GM12878 (cell line): ENCODE measurements around the gene IFT122. TPM values are rescaled to one million over a fixed set of nuclear protein-coding genes. Genes with fewer than 3 reads are reported as not detected.

Experiments
- CTCF ChIP-seq, 3 experiments: IDR thresholded peaks in 2 of 3; conservative IDR thresholded peaks in 1 of 3; 2 replicates each; pipeline ENCODE4 v1.5.1; 2011; ENCODE audit warnings: low read depth in 3 of 3, low read length in 3 of 3, mild to moderate bottlenecking in 3 of 3, control low read depth in 2 of 3, moderate library complexity in 2 of 3, inconsistent platforms in 1 of 3, mixed read lengths in 1 of 3; ENCODE audit not compliant: control insufficient read depth in 2 of 3, insufficient read depth in 1 of 3; ENCODE audit errors: extremely low read depth in 1 of 3
- E4F1 ChIP-seq: fragments of 450-650 bp; IDR thresholded peaks from 2 replicates; pipeline ENCODE4 v1.6.1; 2018; ENCODE audit warnings: borderline replicate concordance, mild to moderate bottlenecking; ENCODE audit not compliant: partially characterized antibody
- FOS ChIP-seq: IDR thresholded peaks from 3 replicates; pipeline ENCODE4 v1.6.1; 2011; ENCODE audit warnings: borderline replicate concordance; ENCODE audit not compliant: insufficient read length; ENCODE audit errors: extremely low read depth
- GATAD2B ChIP-seq: fragments of 450-650 bp; conservative IDR thresholded peaks from 2 replicates; pipeline ENCODE4 v1.6.1; 2017; ENCODE audit warnings: low read depth, mild to moderate bottlenecking, moderate library complexity
- KDM1A ChIP-seq: fragments of 200-600 bp; sonication (generic); IDR thresholded peaks from 2 replicates; pipeline ENCODE4 v1.6.1; 2016; ENCODE audit warnings: borderline replicate concordance
- WRNIP1 ChIP-seq: IDR thresholded peaks from 2 replicates; pipeline ENCODE4 v1.6.1; 2011; ENCODE audit warnings: low read depth, low read length, improper control_type of control experiment, borderline replicate concordance
- polyA plus RNA-seq, 11 experiments: library from polyadenylated mRNA; depleted of rRNA in 4 of 11; unstranded in 6 of 11; stranded (reverse) in 5 of 11; fragments of >200 nt; fragmentation: Nextera tagmentation in 4 of 11; fragmentation: Illumina TruSeq in 1 of 11; extraction: Ambion mirVana in 4 of 11; extraction: Trizol in 1 of 11; gene quantifications; 1 replicate in 1 of 11; 2 replicates in 10 of 11; pipeline versions ENCODE4 v1.2.1 to v1.2.3, GENCODE V29; 2011 to 2016; ENCODE audit warnings: inconsistent platforms in 2 of 11, missing spikeins in 2 of 11, low read depth in 1 of 11
- total RNA-seq, 4 experiments: library from RNA; depleted of rRNA in 3 of 4; stranded (reverse); fragments of >200 nt in 3 of 4; fragmentation: Illumina TruSeq in 1 of 4; extraction: Trizol in 1 of 4; gene quantifications; 2 replicates each; pipeline versions ENCODE4 v1.2.1 to v1.2.3, GENCODE V29; 2013 to 2021

Gene IFT122
- total and polyA plus RNA-seq, 10 of the 15 experiments (the other 5 are each of a cell fraction or from before 2014, with no cell fraction given) = 1.8 to 19.2 (median 8.4) TPM

DNA sequence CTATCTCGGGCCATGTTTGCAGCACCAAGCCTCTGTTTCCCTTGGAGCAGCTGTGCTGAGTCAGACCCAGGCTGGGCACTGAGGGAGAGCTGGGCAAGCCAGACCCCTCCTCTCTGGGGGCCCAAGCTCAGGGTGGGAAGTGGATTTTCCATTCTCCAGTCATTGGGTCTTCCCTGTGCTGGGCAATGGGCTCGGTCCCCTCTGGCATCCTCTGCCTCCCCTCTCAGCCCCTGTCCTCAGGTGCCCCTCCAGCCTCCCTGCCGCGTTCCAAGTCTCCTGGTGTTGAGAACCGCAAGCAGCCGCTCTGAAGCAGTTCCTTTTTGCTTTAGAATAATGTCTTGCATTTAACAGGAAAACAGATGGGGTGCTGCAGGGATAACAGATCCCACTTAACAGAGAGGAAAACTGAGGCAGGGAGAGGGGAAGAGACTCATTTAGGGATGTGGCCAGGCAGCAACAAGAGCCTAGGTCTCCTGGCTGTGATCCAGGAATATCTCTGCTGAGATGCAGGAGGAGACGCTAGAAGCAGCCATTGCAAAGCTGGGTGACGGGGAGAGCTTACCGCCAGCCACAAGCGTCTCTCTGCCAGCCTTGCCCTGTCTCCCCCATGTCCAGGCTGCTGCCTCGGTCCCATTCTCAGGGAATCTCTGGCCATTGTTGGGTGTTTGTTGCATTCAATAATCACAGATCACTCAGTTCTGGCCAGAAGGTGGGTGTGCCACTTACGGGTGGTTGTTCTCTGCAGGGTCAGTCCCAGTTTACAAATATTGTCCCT, 89.6 kb downstream of the IFT122 start (continued):
- no peak for TF ChIP-seq FOS
- TF ChIP-seq E4F1 = no peak
- no peak for TF ChIP-seq KDM1A
- TF ChIP-seq WRNIP1 = no peak
- TF ChIP-seq CTCF (IDR thresholded peaks at IDR 0.05 in 2 of 3, conservative IDR thresholded peaks at IDR 0.05 in 1 of 3; ENCODE audit: control insufficient read depth in 2 of 3, extremely low read depth in 1 of 3, insufficient read depth in 1 of 3, low read depth in 3 of 3, low read length in 3 of 3) = no peak
- no peak for TF ChIP-seq GATAD2B
- TF ChIP-seq, all 136 proteins: peak for 0
